HG03064 (cell line): ENCODE data around the gene CLDN4.
"Not testable (repeated sequence)": the region's sequence is repeated elsewhere in the genome, so short reads cannot be mapped to it uniquely, and the experiment has no call there.

ENCODE experiments used
- ATAC-seq: cut with Tn5 transposase; IDR thresholded peaks from one replicate; pipeline ENCODE4 v1.9.1; 2021; ENCODE audit warnings: low read depth; ENCODE audit not compliant: unreplicated experiment

Gene CLDN4

GRCh38 chr7:73830681-73831583, at the start of gene CLDN4:
CLDN4 (plus strand) TSS chr7:73830996; CDS start chr7:73831202, 206 bp downstream.
- no peak for ATAC-seq

DNA sequence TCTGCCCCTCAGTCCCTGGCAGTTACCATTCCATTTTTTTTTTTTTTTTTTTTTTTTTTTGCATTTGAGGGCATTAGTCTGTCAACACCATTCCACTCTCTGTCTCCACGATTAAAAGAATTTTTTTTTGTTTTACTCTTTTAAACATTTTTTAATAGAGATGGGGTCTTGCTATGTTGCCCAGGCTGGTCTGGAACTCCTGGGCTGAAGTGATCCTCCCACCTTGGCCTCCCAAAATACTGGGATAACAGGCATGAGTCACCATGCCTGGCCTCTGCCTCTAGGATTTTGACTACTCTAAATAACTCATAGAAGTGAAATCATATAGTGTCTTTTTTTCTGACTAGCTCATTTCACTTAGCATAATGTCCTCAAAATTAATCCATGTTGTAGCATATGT, 44.2 kb upstream of the CLDN4 start:
- ATAC-seq: no peak

DNA sequence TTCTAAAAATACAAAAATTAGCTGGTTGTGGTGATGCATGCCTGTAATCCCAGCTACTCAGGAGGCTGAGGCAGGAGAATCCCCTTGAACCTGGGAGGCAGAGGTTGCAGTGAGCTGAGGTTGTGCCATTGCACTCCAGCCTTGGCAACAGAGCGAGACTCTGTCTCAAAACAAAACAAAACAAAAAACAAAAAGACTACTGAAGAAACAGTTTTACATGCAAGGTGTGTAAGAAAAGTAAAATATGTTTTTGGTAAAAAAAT, 43.1 kb upstream of the CLDN4 start:
- ATAC-seq: not testable (repeated sequence)

DNA sequence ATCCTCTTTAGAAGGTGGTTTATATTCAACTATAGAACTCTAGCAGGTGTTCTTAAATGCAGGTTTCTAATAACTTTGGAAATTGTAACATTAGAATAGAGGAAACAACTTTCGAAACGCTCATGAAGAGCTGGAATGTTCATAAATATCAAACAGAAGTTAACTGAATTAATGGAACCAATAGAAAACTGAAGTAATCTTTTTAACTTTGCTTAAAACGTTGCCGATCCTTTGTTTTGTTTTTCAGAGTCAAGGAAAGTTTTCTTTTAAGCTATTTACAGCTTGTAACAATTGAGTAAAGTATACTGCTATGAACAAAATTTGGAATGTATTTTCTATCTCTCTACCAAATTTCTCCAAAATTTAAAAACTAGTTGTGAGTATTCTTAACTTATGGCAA, 41.7 kb upstream of the CLDN4 start:
- no peak for ATAC-seq

- not testable (repeated sequence) for ATAC-seq
Measured at GRCh38 chr7:73791170-73791690, 39.6 kb upstream of the CLDN4 start.

DNA sequence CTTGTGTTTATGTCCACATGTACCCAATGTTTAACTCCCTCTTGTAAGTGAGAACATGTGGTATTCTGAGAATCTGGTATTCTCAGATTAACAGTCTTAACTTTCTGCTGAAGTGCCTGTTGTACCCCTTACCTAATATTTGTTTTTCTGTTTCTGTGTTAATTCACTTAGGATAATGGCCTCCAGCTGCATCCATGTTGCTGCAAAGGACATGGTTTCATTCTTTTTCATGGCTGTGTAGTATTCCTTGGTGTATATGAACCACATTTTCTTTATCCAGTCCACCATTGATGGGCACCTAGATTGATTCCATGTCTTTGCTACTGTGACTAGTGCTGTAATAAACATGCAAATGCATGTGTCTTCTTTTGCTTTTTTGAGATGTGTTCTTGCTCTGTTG, 35.6 kb upstream of the CLDN4 start:
- ATAC-seq: not testable (repeated sequence)

- not testable (repeated sequence) for ATAC-seq
Measured at GRCh38 chr7:73796656-73797055, 34.1 kb upstream of the CLDN4 start.

- not testable (repeated sequence) for ATAC-seq
Measured at GRCh38 chr7:73797176-73797575, 33.6 kb upstream of the CLDN4 start.

GRCh38 chr7:73799282-73800141, 31.3 kb upstream of the CLDN4 start:
- no peak for ATAC-seq

- no peak for ATAC-seq
Measured at GRCh38 chr7:73801577-73801976, 29.2 kb upstream of the CLDN4 start.

GRCh38 chr7:73802459-73802858, 28.3 kb upstream of the CLDN4 start:
- ATAC-seq: no peak

GRCh38 chr7:73809467-73809951, 21.3 kb upstream of the CLDN4 start:
- ATAC-seq: no peak

DNA sequence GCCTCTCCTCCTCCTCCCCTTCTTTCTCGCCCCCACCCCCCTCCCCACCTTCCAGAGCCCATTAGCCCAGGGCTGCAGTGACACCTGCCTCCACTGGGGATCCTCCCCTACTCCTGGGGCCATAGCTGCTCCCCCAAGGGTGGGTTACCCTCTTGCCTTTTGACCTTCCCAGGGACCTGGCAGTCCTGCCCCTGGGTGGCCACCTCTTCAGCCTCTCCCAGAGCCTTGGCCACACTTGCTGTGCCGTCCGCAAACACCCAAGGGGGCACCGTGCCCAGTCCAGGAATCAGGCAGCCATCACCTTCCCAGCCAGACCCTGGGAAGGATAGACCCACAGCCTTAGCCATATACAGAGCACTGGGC, 19.8 kb upstream of the CLDN4 start:
- ATAC-seq: no peak

GRCh38 chr7:73811760-73812168, 19.0 kb upstream of the CLDN4 start:
- ATAC-seq: no peak

GRCh38 chr7:73812996-73813395, 17.8 kb upstream of the CLDN4 start:
- ATAC-seq: no peak

- no peak for ATAC-seq
Measured at GRCh38 chr7:73815436-73815835, 15.4 kb upstream of the CLDN4 start.

- ATAC-seq: no peak
Measured at GRCh38 chr7:73817121-73817520, 13.7 kb upstream of the CLDN4 start.

DNA sequence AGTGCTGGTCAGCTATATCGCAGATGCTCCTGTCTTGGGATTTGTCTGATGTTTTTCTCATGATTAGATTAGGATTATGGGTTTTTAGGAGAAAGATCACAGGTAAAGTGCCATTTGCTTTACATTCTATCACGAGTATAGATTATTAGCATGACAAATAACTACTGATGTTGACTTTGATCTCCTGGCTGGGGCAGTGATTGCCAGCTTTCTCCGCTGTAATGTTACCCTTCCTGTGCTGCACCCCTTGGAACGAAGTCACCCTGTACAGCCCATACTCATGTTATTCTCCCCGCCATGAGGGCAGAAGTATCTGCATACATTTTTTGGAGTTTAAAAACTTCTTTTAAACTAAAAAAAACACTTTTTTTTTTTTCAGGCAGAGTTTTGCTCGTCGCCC, 10.8 kb upstream of the CLDN4 start:
- ATAC-seq: no peak

GRCh38 chr7:73821597-73822285, 9.1 kb upstream of the CLDN4 start:
- ATAC-seq: not testable (repeated sequence)

GRCh38 chr7:73822319-73823173, 8.2 kb upstream of the CLDN4 start:
- ATAC-seq: no peak
